BJ (cell line): ENCODE results near the gene C20orf204. TPM values are rescaled to one million over a fixed set of nuclear protein-coding genes. Genes with fewer than 3 reads are reported as not detected.

Experiments
- CTCF ChIA-PET: fragments of 350-600 bp; formaldehyde crosslinking; extraction: SDS; loops from one replicate; lab custom pipeline; 2021; ENCODE audit warnings: antibody characterized with exemption, inconsistent platforms; lab: Yijun Ruan, JAX
- POLR2A ChIA-PET: fragments of 300-600 bp; sonication (Branson Sonifier 250); formaldehyde crosslinking; extraction: SDS; loops from one replicate; lab custom pipeline; 2021; ENCODE audit warnings: antibody characterized with exemption; lab: Charles Lee
- DNase-seq: peaks from one replicate; pipeline ENCODE4 v3.0.0-alpha.2; 2011; ENCODE audit warnings: low read depth
- H3K27me3 ChIP-seq: 2 replicates; pipeline ENCODE4 v1.6.0; 2011; ENCODE audit warnings: low read length; ENCODE audit not compliant: control insufficient read depth, insufficient read depth
- H3K36me3 ChIP-seq: 2 replicates; pipeline ENCODE4 v1.5.1; 2011; ENCODE audit warnings: low read length; ENCODE audit not compliant: control insufficient read depth, insufficient read depth
- H3K4me3 ChIP-seq: 2 replicates; pipeline ENCODE4 v1.5.1; 2011; ENCODE audit warnings: low read depth, mild to moderate bottlenecking, control low read depth, low read length
- CTCF ChIP-seq: IDR thresholded peaks from 2 replicates; pipeline ENCODE4 v1.5.1; 2011; ENCODE audit warnings: low read depth, mild to moderate bottlenecking, control low read depth, inconsistent platforms, low read length, moderate library complexity; ENCODE audit not compliant: insufficient read depth
- polyA plus RNA-seq: library from polyadenylated mRNA; depleted of rRNA; stranded (reverse); fragments of >200 nt; gene quantifications from 2 replicates; pipeline ENCODE4 v1.2.3, GENCODE V29; 2011

C20orf204 gene
- polyA plus RNA-seq, 1 experiment, result 0.05 TPM

- Histone ChIP-seq H3K4me3 (no peak overlapping the region), H3K36me3 (no peaks in the 10 kb centered on the region), H3K27me3 (peaks cover 10% of the 10 kb centered on the region; the same call in 1 of the 2 replicates)
- no peak for DNase-seq
- TF ChIP-seq CTCF, result 0 out of 2 replicates have a peak, but pooled peaks have one; percentile 15
- POLR2A ChIA-PET, result no interaction called here
- CTCF ChIA-PET, result interaction anchor here (1.0 to 8.0 kb wide), 4 partner anchors 8 to 30 kb away, joined by 3 to 76 read pairs (median 6); partner anchors contain the start of genes LKAAEAR1 and TCEA2
Observed at GRCh38 chr20:64053841-64054661, 18.1 kb downstream of the C20orf204 start.

- no peak for TF ChIP-seq CTCF
- H3K4me3 ChIP-seq, result no peak overlapping the region
- H3K27me3 ChIP-seq, result peaks cover 9% of the 10 kb centered on the region; the same call in 1 of the 2 replicates
- ChIA-PET CTCF (interaction anchor here (8.0 kb wide), 1 partner anchor 15 kb away, joined by 76 read pairs; no protein-coding TSS in a partner anchor), POLR2A (no interaction called here)
- DNase-seq, result no peak
- H3K36me3 ChIP-seq, result no peaks in the 10 kb centered on the region
Observed at GRCh38 chr20:64055396-64055892, 19.5 kb downstream of the C20orf204 start.

GRCh38 chr20:64055893-64056638, 20.1 kb downstream of the C20orf204 start:
- no peak for DNase-seq
- Histone ChIP-seq H3K36me3 (no peaks in the 10 kb centered on the region), H3K27me3 (peaks cover 7% of the 10 kb centered on the region; the same call in 1 of the 2 replicates), H3K4me3 (no peak overlapping the region)
- ChIA-PET CTCF (interaction anchor here (1.4 to 8.0 kb wide), 2 partner anchors 16 to 76 kb away, joined by 20 to 76 read pairs; partner anchors contain the start of genes PRPF6 and SAMD10), POLR2A (no interaction called here)
- no peak for TF ChIP-seq CTCF

GRCh38 chr20:64056639-64056888, 20.6 kb downstream of the C20orf204 start:
- Histone ChIP-seq H3K36me3 (no peaks in the 10 kb centered on the region), H3K4me3 (no peak overlapping the region), H3K27me3 (peaks cover 7% of the 10 kb centered on the region; the same call in 1 of the 2 replicates)
- DNase-seq, result no peak
- ChIA-PET POLR2A (no interaction called here), CTCF (interaction anchor here (1.4 to 8.0 kb wide), 2 partner anchors 17 to 77 kb away, joined by 20 to 76 read pairs; partner anchors contain the start of genes PRPF6 and SAMD10)
- TF ChIP-seq CTCF, result no peak
